CD14-positive monocyte (primary cell): ENCODE data around the gene WFS1. TPM values are rescaled to one million over a fixed set of nuclear protein-coding genes. Genes with fewer than 3 reads are reported as not detected.

Source experiments
- DNase-seq, 3 donors: peaks; one replicate each; pipeline ENCODE4 v3.0.0-alpha.2; 2011 to 2022
- H2AFZ ChIP-seq: 2 replicates; pipeline ENCODE4 v1.6.0; 2012; ENCODE audit warnings: mild to moderate bottlenecking, low read depth, low read length, inconsistent platforms; ENCODE audit not compliant: insufficient read depth, poor library complexity, severe bottlenecking
- H3K27ac ChIP-seq, 2 donors: 1 replicate in 1 of 2; 2 replicates in 1 of 2; pipeline ENCODE4 v1.5.1; 2012 to 2013; ENCODE audit warnings: low read length in 2 of 2, control low read depth in 1 of 2, inconsistent platforms in 1 of 2, low read depth in 1 of 2, mild to moderate bottlenecking in 1 of 2
- H3K27me3 ChIP-seq, 2 donors: one replicate each; pipeline versions ENCODE4 v1.6.0 to v1.6.1; 2011 to 2013; ENCODE audit warnings: low read length in 2 of 2; ENCODE audit not compliant: control insufficient read depth in 2 of 2, insufficient read depth in 2 of 2
- H3K36me3 ChIP-seq, 2 donors: replicated peaks in 1 of 2; 1 replicate in 1 of 2; 2 replicates in 1 of 2; pipeline versions ENCODE4 v1.5.1 to v1.6.1; 2012 to 2013; ENCODE audit warnings: low read length in 2 of 2, control low read depth in 1 of 2, inconsistent platforms in 1 of 2, mild to moderate bottlenecking in 1 of 2; ENCODE audit not compliant: insufficient read depth in 2 of 2, control insufficient read depth in 1 of 2
- H3K4me1 ChIP-seq, 2 donors: 1 replicate in 1 of 2; 2 replicates in 1 of 2; pipeline versions ENCODE4 v1.5.1 to v1.6.1; 2012 to 2013; ENCODE audit warnings: low read length in 2 of 2, control low read depth in 1 of 2, inconsistent platforms in 1 of 2, mild to moderate bottlenecking in 1 of 2, moderate library complexity in 1 of 2; ENCODE audit not compliant: insufficient read depth in 2 of 2, control insufficient read depth in 1 of 2
- H3K4me2 ChIP-seq: replicated peaks from 2 replicates; pipeline ENCODE3; 2012; ENCODE audit warnings: low read length, moderate library complexity, mild to moderate bottlenecking; ENCODE audit not compliant: poor library complexity, severe bottlenecking; ENCODE audit errors: extremely low read depth
- H3K4me3 ChIP-seq, 3 experiments: fragments of 200-600 bp in 1 of 3; sonication (generic) in 1 of 3; replicated peaks in 1 of 3; 1 replicate in 2 of 3; 2 replicates in 1 of 3; pipeline ENCODE4 v1.5.1; 2011 to 2013; ENCODE audit warnings: low read length in 3 of 3, mild to moderate bottlenecking in 3 of 3, control low read depth in 2 of 3, low read depth in 2 of 3, inconsistent platforms in 1 of 3, moderate library complexity in 1 of 3
- H3K79me2 ChIP-seq: 2 replicates; pipeline ENCODE4 v1.6.0; 2012; ENCODE audit warnings: mild to moderate bottlenecking, control low read depth, inconsistent platforms, low read length, moderate library complexity; ENCODE audit not compliant: insufficient read depth
- H3K9ac ChIP-seq: 2 replicates; pipeline ENCODE4 v1.6.0; 2017; ENCODE audit warnings: low read length, mild to moderate bottlenecking; ENCODE audit not compliant: insufficient read depth, poor library complexity, severe bottlenecking
- H3K9me3 ChIP-seq, 2 donors: replicated peaks in 1 of 2; 1 replicate in 1 of 2; 2 replicates in 1 of 2; pipeline versions ENCODE4 v1.5.1 to v1.6.1; 2012 to 2013; ENCODE audit warnings: low read length in 2 of 2, control low read depth in 1 of 2; ENCODE audit not compliant: control insufficient read depth in 1 of 2, insufficient read depth in 1 of 2
- H4K20me1 ChIP-seq: 2 replicates; pipeline ENCODE4 v1.6.0; 2012; ENCODE audit warnings: mild to moderate bottlenecking, low read length, control low read depth, moderate library complexity; ENCODE audit not compliant: insufficient read depth
- H3K27ac Mint-ChIP-seq, 7 donors: one replicate each; pipeline ENCODE4 v1.8.0; 2020; ENCODE audit warnings: mild to moderate bottlenecking in 7 of 7, mixed read lengths in 7 of 7, moderate library complexity in 6 of 7, inconsistent platforms in 2 of 7
- H3K27me3 Mint-ChIP-seq, 3 donors: one replicate each; pipeline ENCODE4 v1.8.0; 2021 to 2022; ENCODE audit warnings: low read depth in 3 of 3, mild to moderate bottlenecking in 3 of 3, mixed read lengths in 3 of 3, moderate library complexity in 3 of 3, inconsistent platforms in 1 of 3
- H3K36me3 Mint-ChIP-seq, 2 donors: one replicate each; pipeline ENCODE4 v1.8.0; 2020; ENCODE audit warnings: mixed read lengths in 2 of 2, inconsistent platforms in 1 of 2, mild to moderate bottlenecking in 1 of 2
- H3K4me1 Mint-ChIP-seq: one replicate; pipeline ENCODE4 v1.8.0; 2020; ENCODE audit warnings: mild to moderate bottlenecking, mixed read lengths
- H3K4me3 Mint-ChIP-seq, 2 donors: one replicate each; pipeline ENCODE4 v1.8.0; 2020; ENCODE audit warnings: mild to moderate bottlenecking in 2 of 2, mixed read lengths in 2 of 2, moderate library complexity in 1 of 2
- H3K9me3 Mint-ChIP-seq, 7 donors: one replicate each; pipeline ENCODE4 v1.8.0; 2020 to 2022; ENCODE audit warnings: mixed read lengths in 7 of 7, mild to moderate bottlenecking in 6 of 7, moderate library complexity in 6 of 7, inconsistent platforms in 2 of 7
- CTCF ChIP-seq: fragments of 200-600 bp; IDR thresholded peaks from one replicate; pipeline ENCODE4 v1.8.0; 2022; ENCODE audit warnings: antibody characterized with exemption, mild to moderate bottlenecking
- WGBS: methylation state at CpG from one replicate; pipeline ENCODE4 v1.1.5; 2013; ENCODE audit warnings: missing lambda C conversion rate; ENCODE audit not compliant: insufficient coverage; 5-methylcytosine and 5-hydroxymethylcytosine counted together
- intact Hi-C, 2 donors: fragments of 100-400 bp; cut with micrococcal nuclease; formaldehyde crosslinking; loops; one replicate each; pipeline versions ENCODE4 v1.15.0 to v1.15.1; 2023
- polyA plus RNA-seq, 3 donors: library from polyadenylated mRNA; depleted of rRNA in 1 of 3; unstranded in 2 of 3; stranded (reverse) in 1 of 3; fragments of 300-500 nt in 2 of 3; fragments of >200 nt in 1 of 3; fragmentation: Illumina TruSeq in 2 of 3; gene quantifications; 1 replicate in 2 of 3; 2 replicates in 1 of 3; pipeline ENCODE4 v1.2.3, GENCODE V29; 2012 to 2021

The WFS1 gene
- polyA plus RNA-seq, 3 donors = 0.39 to 1.8 (median 0.93) TPM

- Histone ChIP-seq H4K20me1 (no peaks in the 10 kb centered on the region), H3K27ac (no peak overlapping the region), H3K36me3 (no peaks in the 10 kb centered on the region), H3K4me1 (no peaks in the 10 kb centered on the region), H3K4me2 (no peak overlapping the region), H3K27me3 (peaks cover 0 to 16% of the 10 kb centered on the region in 2 donors), H3K9ac (no peak overlapping the region), H3K4me3 (no peak overlapping the region), H3K9me3 (no peaks in the 10 kb centered on the region), H2AFZ (no peak overlapping the region), H3K79me2 (no peaks in the 10 kb centered on the region)
- H3K4me3 Mint-ChIP-seq = peak overlapping the region in 1 of 2 donors; percentile 40
- TF ChIP-seq CTCF = no peak
- H3K27ac Mint-ChIP-seq = no peak overlapping the region
- intact Hi-C loops = loop anchor here (5.0 kb wide), 2 partner anchors 73 to 328 kb away; no protein-coding TSS in a partner anchor
- H3K36me3 Mint-ChIP-seq = no peaks in the 10 kb centered on the region
- no peak for DNase-seq
- H3K27me3 Mint-ChIP-seq = peaks cover 27 to 42% (median 41%) of the 10 kb centered on the region in 3 donors
- peaks cover 0 to 10% (median 4%) of the 10 kb centered on the region in 7 donors for H3K9me3 Mint-ChIP-seq
- H3K4me1 Mint-ChIP-seq = no peaks in the 10 kb centered on the region
- WGBS = 19% methylated on average over 13 of the region's 22 CpGs
Measured at GRCh38 chr4:6324999-6325787, 55.5 kb downstream of the WFS1 start.

DNA sequence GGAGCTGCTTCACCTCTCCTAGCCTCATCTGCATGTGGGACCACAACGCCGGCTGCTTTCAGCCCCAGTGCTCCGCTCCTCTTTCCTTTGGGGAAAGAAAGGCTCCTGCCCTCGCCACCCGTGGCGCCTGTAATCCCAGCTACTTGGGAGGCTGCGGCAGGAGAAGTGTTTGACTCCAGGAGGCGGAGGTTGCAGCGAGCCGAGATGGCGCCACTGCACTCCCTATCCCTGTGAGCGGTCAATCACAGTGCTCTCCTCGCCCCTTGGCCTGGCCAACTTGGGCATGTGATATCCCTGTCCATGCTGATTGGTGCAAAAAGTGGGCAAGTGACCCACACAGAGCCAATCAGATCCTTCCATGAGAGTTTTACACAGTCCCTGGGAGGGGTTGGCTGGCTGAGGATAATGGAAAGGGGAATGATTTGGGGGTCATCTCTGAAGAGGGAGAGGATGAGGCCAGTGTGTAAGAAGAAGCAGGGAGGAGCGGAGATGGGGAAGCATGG, 56.2 kb downstream of the WFS1 start:
- H3K27me3 Mint-ChIP-seq = peaks cover 27 to 43% (median 39%) of the 10 kb centered on the region in 3 donors

More for the DNA sequence above, 56.2 kb downstream of the WFS1 start:
- Histone ChIP-seq H3K9me3 (no peaks in the 10 kb centered on the region), H3K27ac (no peak overlapping the region), H3K36me3 (no peaks in the 10 kb centered on the region), H3K27me3 (peaks cover 0 to 16% of the 10 kb centered on the region in 2 donors), H3K4me3 (no peak overlapping the region), H2AFZ (no peak overlapping the region), H3K4me2 (no peak overlapping the region), H3K79me2 (no peaks in the 10 kb centered on the region), H3K4me1 (no peaks in the 10 kb centered on the region), H3K9ac (no peak overlapping the region), H4K20me1 (no peaks in the 10 kb centered on the region)
- Mint-ChIP-seq H3K27ac (no peak overlapping the region), H3K4me1 (no peaks in the 10 kb centered on the region), H3K9me3 (peaks cover 0 to 12% (median 4%) of the 10 kb centered on the region in 7 donors), H3K36me3 (no peaks in the 10 kb centered on the region), H3K4me3 (no peak overlapping the region)
- intact Hi-C loops = loop anchor here (5.0 kb wide), 2 partner anchors 74 to 329 kb away; no protein-coding TSS in a partner anchor
- TF ChIP-seq CTCF = no peak
- 97% methylated on average over 11 of the region's 14 CpGs for WGBS
- DNase-seq = no peak
